CD14-positive monocyte (primary cell): Measurements from ENCODE around the gene OR52W1. TPM values are rescaled to one million over a fixed set of nuclear protein-coding genes. Genes with fewer than 3 reads are reported as not detected.

ENCODE experiments used
- DNase-seq, 3 donors: peaks; one replicate each; pipeline ENCODE4 v3.0.0-alpha.2; 2011 to 2022
- H2AFZ ChIP-seq: 2 replicates; pipeline ENCODE4 v1.6.0; 2012; ENCODE audit warnings: mild to moderate bottlenecking, low read depth, low read length, inconsistent platforms; ENCODE audit not compliant: insufficient read depth, poor library complexity, severe bottlenecking
- H3K27ac ChIP-seq, 2 donors: 1 replicate in 1 of 2; 2 replicates in 1 of 2; pipeline ENCODE4 v1.5.1; 2012 to 2013; ENCODE audit warnings: low read length in 2 of 2, control low read depth in 1 of 2, inconsistent platforms in 1 of 2, low read depth in 1 of 2, mild to moderate bottlenecking in 1 of 2
- H3K27me3 ChIP-seq, 2 donors: one replicate each; pipeline versions ENCODE4 v1.6.0 to v1.6.1; 2011 to 2013; ENCODE audit warnings: low read length in 2 of 2; ENCODE audit not compliant: control insufficient read depth in 2 of 2, insufficient read depth in 2 of 2
- H3K36me3 ChIP-seq, 2 donors: replicated peaks in 1 of 2; 1 replicate in 1 of 2; 2 replicates in 1 of 2; pipeline versions ENCODE4 v1.5.1 to v1.6.1; 2012 to 2013; ENCODE audit warnings: low read length in 2 of 2, control low read depth in 1 of 2, inconsistent platforms in 1 of 2, mild to moderate bottlenecking in 1 of 2; ENCODE audit not compliant: insufficient read depth in 2 of 2, control insufficient read depth in 1 of 2
- H3K4me1 ChIP-seq, 2 donors: 1 replicate in 1 of 2; 2 replicates in 1 of 2; pipeline versions ENCODE4 v1.5.1 to v1.6.1; 2012 to 2013; ENCODE audit warnings: low read length in 2 of 2, control low read depth in 1 of 2, inconsistent platforms in 1 of 2, mild to moderate bottlenecking in 1 of 2, moderate library complexity in 1 of 2; ENCODE audit not compliant: insufficient read depth in 2 of 2, control insufficient read depth in 1 of 2
- H3K4me2 ChIP-seq: replicated peaks from 2 replicates; pipeline ENCODE3; 2012; ENCODE audit warnings: low read length, moderate library complexity, mild to moderate bottlenecking; ENCODE audit not compliant: poor library complexity, severe bottlenecking; ENCODE audit errors: extremely low read depth
- H3K4me3 ChIP-seq, 3 experiments: fragments of 200-600 bp in 1 of 3; sonication (generic) in 1 of 3; replicated peaks in 1 of 3; 1 replicate in 2 of 3; 2 replicates in 1 of 3; pipeline ENCODE4 v1.5.1; 2011 to 2013; ENCODE audit warnings: low read length in 3 of 3, mild to moderate bottlenecking in 3 of 3, control low read depth in 2 of 3, low read depth in 2 of 3, inconsistent platforms in 1 of 3, moderate library complexity in 1 of 3
- H3K79me2 ChIP-seq: 2 replicates; pipeline ENCODE4 v1.6.0; 2012; ENCODE audit warnings: mild to moderate bottlenecking, control low read depth, inconsistent platforms, low read length, moderate library complexity; ENCODE audit not compliant: insufficient read depth
- H3K9ac ChIP-seq: 2 replicates; pipeline ENCODE4 v1.6.0; 2017; ENCODE audit warnings: low read length, mild to moderate bottlenecking; ENCODE audit not compliant: insufficient read depth, poor library complexity, severe bottlenecking
- H3K9me3 ChIP-seq, 2 donors: replicated peaks in 1 of 2; 1 replicate in 1 of 2; 2 replicates in 1 of 2; pipeline versions ENCODE4 v1.5.1 to v1.6.1; 2012 to 2013; ENCODE audit warnings: low read length in 2 of 2, control low read depth in 1 of 2; ENCODE audit not compliant: control insufficient read depth in 1 of 2, insufficient read depth in 1 of 2
- H4K20me1 ChIP-seq: 2 replicates; pipeline ENCODE4 v1.6.0; 2012; ENCODE audit warnings: mild to moderate bottlenecking, low read length, control low read depth, moderate library complexity; ENCODE audit not compliant: insufficient read depth
- H3K27ac Mint-ChIP-seq, 7 donors: one replicate each; pipeline ENCODE4 v1.8.0; 2020; ENCODE audit warnings: mild to moderate bottlenecking in 7 of 7, mixed read lengths in 7 of 7, moderate library complexity in 6 of 7, inconsistent platforms in 2 of 7
- H3K27me3 Mint-ChIP-seq, 3 donors: one replicate each; pipeline ENCODE4 v1.8.0; 2021 to 2022; ENCODE audit warnings: low read depth in 3 of 3, mild to moderate bottlenecking in 3 of 3, mixed read lengths in 3 of 3, moderate library complexity in 3 of 3, inconsistent platforms in 1 of 3
- H3K36me3 Mint-ChIP-seq, 2 donors: one replicate each; pipeline ENCODE4 v1.8.0; 2020; ENCODE audit warnings: mixed read lengths in 2 of 2, inconsistent platforms in 1 of 2, mild to moderate bottlenecking in 1 of 2
- H3K4me1 Mint-ChIP-seq: one replicate; pipeline ENCODE4 v1.8.0; 2020; ENCODE audit warnings: mild to moderate bottlenecking, mixed read lengths
- H3K4me3 Mint-ChIP-seq, 2 donors: one replicate each; pipeline ENCODE4 v1.8.0; 2020; ENCODE audit warnings: mild to moderate bottlenecking in 2 of 2, mixed read lengths in 2 of 2, moderate library complexity in 1 of 2
- H3K9me3 Mint-ChIP-seq, 7 donors: one replicate each; pipeline ENCODE4 v1.8.0; 2020 to 2022; ENCODE audit warnings: mixed read lengths in 7 of 7, mild to moderate bottlenecking in 6 of 7, moderate library complexity in 6 of 7, inconsistent platforms in 2 of 7
- whole genome bisulfite sequencing: methylation state at CpG from one replicate; pipeline ENCODE4 v1.1.5; 2013; ENCODE audit warnings: missing lambda C conversion rate; ENCODE audit not compliant: insufficient coverage; 5-methylcytosine and 5-hydroxymethylcytosine counted together
- intact Hi-C, 2 donors: fragments of 100-400 bp; cut with micrococcal nuclease; formaldehyde crosslinking; loops; one replicate each; pipeline versions ENCODE4 v1.15.0 to v1.15.1; 2023
- polyA plus RNA-seq, 3 donors: library from polyadenylated mRNA; depleted of rRNA in 1 of 3; unstranded in 2 of 3; stranded (reverse) in 1 of 3; fragments of 300-500 nt in 2 of 3; fragments of >200 nt in 1 of 3; fragmentation: Illumina TruSeq in 2 of 3; gene quantifications; 1 replicate in 2 of 3; 2 replicates in 1 of 3; pipeline ENCODE4 v1.2.3, GENCODE V29; 2012 to 2021
- TF ChIP-seq, protein P1 (sequence below): fragments of 200-600 bp; IDR thresholded peaks from one replicate; pipeline ENCODE4 v1.8.0; 2022; ENCODE audit warnings: antibody characterized with exemption, mild to moderate bottlenecking

The OR52W1 gene
- polyA plus RNA-seq, 3 donors, result not detected

GRCh38 chr11:6210274-6210955 is 11.4 kb downstream of the OR52W1 start:
- peaks cover 19% of the 10 kb centered on the region for H3K4me1 Mint-ChIP-seq
- no peaks in the 10 kb centered on the region for H4K20me1 ChIP-seq
- no peak for DNase-seq
- no peak overlapping the region for H3K9ac ChIP-seq
- 97% methylated on average over 7 of the region's 9 CpGs for WGBS
- no peaks in the 10 kb centered on the region for H3K27me3 ChIP-seq
- H3K27ac ChIP-seq, result no peak overlapping the region
- no peak overlapping the region for H2AFZ ChIP-seq
- H3K4me1 ChIP-seq, result peaks cover 37 to 53% of the 10 kb centered on the region in 2 donors
- intact Hi-C loops, result no loop called here
- no peaks in the 10 kb centered on the region for H3K9me3 Mint-ChIP-seq
- no peaks in the 10 kb centered on the region for H3K27me3 Mint-ChIP-seq
- H3K36me3 Mint-ChIP-seq, result peaks cover 22 to 49% of the 10 kb centered on the region in 2 donors
- H3K4me3 Mint-ChIP-seq, result no peak overlapping the region
- no peak overlapping the region for H3K4me3 ChIP-seq
- H3K79me2 ChIP-seq, result peaks cover 6% of the 10 kb centered on the region
- no peak overlapping the region for H3K4me2 ChIP-seq
- peak overlapping the region in 5 of 7 donors; percentile 15 to 54 (median 37) for H3K27ac Mint-ChIP-seq
- H3K9me3 ChIP-seq, result no peaks in the 10 kb centered on the region
- H3K36me3 ChIP-seq, result peaks cover 57 to 88% of the 10 kb centered on the region in 2 donors
- TF ChIP-seq, protein P1, sequence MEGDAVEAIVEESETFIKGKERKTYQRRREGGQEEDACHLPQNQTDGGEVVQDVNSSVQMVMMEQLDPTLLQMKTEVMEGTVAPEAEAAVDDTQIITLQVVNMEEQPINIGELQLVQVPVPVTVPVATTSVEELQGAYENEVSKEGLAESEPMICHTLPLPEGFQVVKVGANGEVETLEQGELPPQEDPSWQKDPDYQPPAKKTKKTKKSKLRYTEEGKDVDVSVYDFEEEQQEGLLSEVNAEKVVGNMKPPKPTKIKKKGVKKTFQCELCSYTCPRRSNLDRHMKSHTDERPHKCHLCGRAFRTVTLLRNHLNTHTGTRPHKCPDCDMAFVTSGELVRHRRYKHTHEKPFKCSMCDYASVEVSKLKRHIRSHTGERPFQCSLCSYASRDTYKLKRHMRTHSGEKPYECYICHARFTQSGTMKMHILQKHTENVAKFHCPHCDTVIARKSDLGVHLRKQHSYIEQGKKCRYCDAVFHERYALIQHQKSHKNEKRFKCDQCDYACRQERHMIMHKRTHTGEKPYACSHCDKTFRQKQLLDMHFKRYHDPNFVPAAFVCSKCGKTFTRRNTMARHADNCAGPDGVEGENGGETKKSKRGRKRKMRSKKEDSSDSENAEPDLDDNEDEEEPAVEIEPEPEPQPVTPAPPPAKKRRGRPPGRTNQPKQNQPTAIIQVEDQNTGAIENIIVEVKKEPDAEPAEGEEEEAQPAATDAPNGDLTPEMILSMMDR, result no peak

DNA sequence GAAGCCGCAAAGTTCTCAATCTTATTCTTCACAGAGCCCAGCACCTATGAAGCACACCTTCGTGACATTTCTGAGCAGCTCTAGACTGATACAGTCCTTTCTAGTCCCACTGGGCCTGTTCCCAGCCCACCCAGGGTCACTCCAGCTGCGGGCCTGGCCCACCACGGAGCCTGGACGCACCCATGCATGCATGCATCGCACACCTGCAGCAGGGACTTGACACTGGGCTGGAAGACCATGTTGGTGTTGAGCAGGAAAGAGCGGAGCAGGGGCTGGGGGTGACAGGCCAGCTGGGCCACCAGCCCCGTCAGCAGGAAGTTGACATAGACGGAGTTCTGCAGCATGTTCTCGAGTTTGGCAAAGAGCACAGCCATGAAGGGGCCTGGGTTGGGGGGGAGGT is 15.5 kb downstream of the OR52W1 start:
- no peak overlapping the region for H2AFZ ChIP-seq
- Mint-ChIP-seq H3K27me3 (peaks cover 0 to 3% (median 0%) of the 10 kb centered on the region in 3 donors), H3K36me3 (peaks cover 0 to 54% of the 10 kb centered on the region in 2 donors), H3K4me1 (peaks cover 6% of the 10 kb centered on the region), H3K27ac (peak overlapping the region in 1 of 7 donors; percentile 71), H3K4me3 (no peak overlapping the region), H3K9me3 (no peaks in the 10 kb centered on the region)
- H3K9ac ChIP-seq, result no peak overlapping the region
- no peak overlapping the region for H3K27ac ChIP-seq
- intact Hi-C loops, result no loop called here
- H4K20me1 ChIP-seq, result peaks cover 7% of the 10 kb centered on the region
- H3K36me3 ChIP-seq, result peaks cover 82 to 90% of the 10 kb centered on the region in 2 donors
- no peaks in the 10 kb centered on the region for H3K27me3 ChIP-seq
- no peak for DNase-seq
- H3K9me3 ChIP-seq, result no peaks in the 10 kb centered on the region
- H3K4me3 ChIP-seq, result no peak overlapping the region
- H3K79me2 ChIP-seq, result peaks cover 6% of the 10 kb centered on the region
- H3K4me1 ChIP-seq, result peaks cover 32 to 41% of the 10 kb centered on the region in 2 donors
- no peak overlapping the region for H3K4me2 ChIP-seq
- WGBS, result 100% methylated on average over 6 of the region's 10 CpGs
- TF ChIP-seq, protein P1, result no peak
